SU-DHL-6 (cell line): ENCODE results near the gene GARRE1.

ENCODE experiments used
- EZH2phosphoT487 ChIP-seq: fragments of 200-600 bp; sonication (generic), shearing (Covaris generic); conservative IDR thresholded peaks from 2 replicates; pipeline ENCODE4 v1.6.1; 2018; ENCODE audit warnings: mild to moderate bottlenecking, antibody characterized with exemption, low read length, moderate library complexity, mixed read lengths
- TF ChIP-seq, protein P1 (sequence below): fragments of 200-600 bp; sonication (generic); IDR thresholded peaks from one replicate; pipeline ENCODE4 v1.5.1; 2017; ENCODE audit warnings: antibody characterized with exemption, mild to moderate bottlenecking, low read length, moderate library complexity; ENCODE audit not compliant: insufficient read depth, poor library complexity, severe bottlenecking

DNA sequence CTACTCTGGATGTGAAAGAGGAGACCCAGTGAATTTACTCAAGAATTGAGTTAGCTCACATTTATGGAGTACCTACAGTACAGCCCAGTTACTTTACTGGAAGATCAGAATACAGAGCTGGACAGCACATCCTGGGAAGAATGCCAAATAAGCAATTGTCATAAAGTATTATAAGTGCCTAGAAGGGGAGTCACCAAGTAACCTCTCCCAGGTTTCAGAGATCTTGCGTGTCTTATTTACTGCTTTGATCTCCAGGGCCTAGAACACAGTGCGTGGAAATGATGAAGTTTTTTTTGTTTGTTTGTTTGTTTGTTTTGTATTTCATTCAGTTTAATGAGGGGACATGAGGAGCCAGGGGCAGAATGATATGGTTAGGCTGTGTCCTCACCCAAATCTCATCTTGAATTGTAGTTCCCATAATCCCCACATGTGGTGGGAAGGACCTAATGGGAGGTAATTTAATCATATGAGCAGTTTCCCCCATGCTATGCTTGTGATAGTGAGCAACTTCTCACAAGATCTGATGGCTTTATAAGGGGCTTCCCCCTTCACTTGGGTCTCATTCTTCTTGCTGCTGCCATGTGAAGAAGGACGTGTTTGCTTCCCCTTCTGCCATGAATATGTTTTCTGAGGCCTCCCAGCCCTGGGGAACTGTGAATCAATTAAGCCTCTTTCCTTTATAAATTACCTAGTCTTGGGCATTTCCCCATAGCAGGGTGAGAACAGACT lies 5.2 kb downstream of the GARRE1 start:
- TF ChIP-seq, protein P1, sequence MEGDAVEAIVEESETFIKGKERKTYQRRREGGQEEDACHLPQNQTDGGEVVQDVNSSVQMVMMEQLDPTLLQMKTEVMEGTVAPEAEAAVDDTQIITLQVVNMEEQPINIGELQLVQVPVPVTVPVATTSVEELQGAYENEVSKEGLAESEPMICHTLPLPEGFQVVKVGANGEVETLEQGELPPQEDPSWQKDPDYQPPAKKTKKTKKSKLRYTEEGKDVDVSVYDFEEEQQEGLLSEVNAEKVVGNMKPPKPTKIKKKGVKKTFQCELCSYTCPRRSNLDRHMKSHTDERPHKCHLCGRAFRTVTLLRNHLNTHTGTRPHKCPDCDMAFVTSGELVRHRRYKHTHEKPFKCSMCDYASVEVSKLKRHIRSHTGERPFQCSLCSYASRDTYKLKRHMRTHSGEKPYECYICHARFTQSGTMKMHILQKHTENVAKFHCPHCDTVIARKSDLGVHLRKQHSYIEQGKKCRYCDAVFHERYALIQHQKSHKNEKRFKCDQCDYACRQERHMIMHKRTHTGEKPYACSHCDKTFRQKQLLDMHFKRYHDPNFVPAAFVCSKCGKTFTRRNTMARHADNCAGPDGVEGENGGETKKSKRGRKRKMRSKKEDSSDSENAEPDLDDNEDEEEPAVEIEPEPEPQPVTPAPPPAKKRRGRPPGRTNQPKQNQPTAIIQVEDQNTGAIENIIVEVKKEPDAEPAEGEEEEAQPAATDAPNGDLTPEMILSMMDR = no peak
- no peak for TF ChIP-seq EZH2phosphoT487
